ENCODE measurements around the gene CDH16.

CDH16 gene

GRCh38 chr16:66911112-66911511 is 7.6 kb downstream of the CDH16 start:
- TF ChIP-seq FOXP2 (optimal IDR thresholded peaks at IDR 0.05; ENCODE audit: borderline replicate concordance, extremely low read depth, extremely low read length, insufficient read depth) (no peak), REST (IDR thresholded peaks at IDR 0.05; ENCODE audit: insufficient read depth in 1 of 2, low read depth in 2 of 2, low read length in 2 of 2) (no peak), POLR2AphosphoS5 (IDR thresholded peaks at IDR 0.05; ENCODE audit: low read depth, low read length) (no peak), SIN3A (IDR thresholded peaks at IDR 0.05; ENCODE audit: borderline replicate concordance, insufficient read depth, low read length) (no peak), TAF1 (IDR thresholded peaks at IDR 0.05; ENCODE audit: borderline replicate concordance, insufficient read depth, low read length) (no peak)

- TF ChIP-seq TAF1 (IDR thresholded peaks at IDR 0.05; ENCODE audit: borderline replicate concordance, insufficient read depth, low read length) (no peak), POLR2AphosphoS5 (IDR thresholded peaks at IDR 0.05; ENCODE audit: low read depth, low read length) (no peak), SIN3A (IDR thresholded peaks at IDR 0.05; ENCODE audit: borderline replicate concordance, insufficient read depth, low read length) (no peak), FOXP2 (optimal IDR thresholded peaks at IDR 0.05; ENCODE audit: borderline replicate concordance, extremely low read depth, extremely low read length, insufficient read depth) (no peak), REST (IDR thresholded peaks at IDR 0.05; ENCODE audit: insufficient read depth in 1 of 2, low read depth in 2 of 2, low read length in 2 of 2) (no peak)
Measured at GRCh38 chr16:66910175-66910940, 8.3 kb downstream of the CDH16 start.

- TF ChIP-seq SIN3A (IDR thresholded peaks at IDR 0.05; ENCODE audit: borderline replicate concordance, insufficient read depth, low read length) (no peak), POLR2AphosphoS5 (IDR thresholded peaks at IDR 0.05; ENCODE audit: low read depth, low read length) (no peak), TAF1 (IDR thresholded peaks at IDR 0.05; ENCODE audit: borderline replicate concordance, insufficient read depth, low read length) (no peak), FOXP2 (optimal IDR thresholded peaks at IDR 0.05; ENCODE audit: borderline replicate concordance, extremely low read depth, extremely low read length, insufficient read depth) (no peak), REST (IDR thresholded peaks at IDR 0.05; ENCODE audit: insufficient read depth in 1 of 2, low read depth in 2 of 2, low read length in 2 of 2) (no peak)
Measured at GRCh38 chr16:66908762-66909559, 9.7 kb downstream of the CDH16 start.

DNA sequence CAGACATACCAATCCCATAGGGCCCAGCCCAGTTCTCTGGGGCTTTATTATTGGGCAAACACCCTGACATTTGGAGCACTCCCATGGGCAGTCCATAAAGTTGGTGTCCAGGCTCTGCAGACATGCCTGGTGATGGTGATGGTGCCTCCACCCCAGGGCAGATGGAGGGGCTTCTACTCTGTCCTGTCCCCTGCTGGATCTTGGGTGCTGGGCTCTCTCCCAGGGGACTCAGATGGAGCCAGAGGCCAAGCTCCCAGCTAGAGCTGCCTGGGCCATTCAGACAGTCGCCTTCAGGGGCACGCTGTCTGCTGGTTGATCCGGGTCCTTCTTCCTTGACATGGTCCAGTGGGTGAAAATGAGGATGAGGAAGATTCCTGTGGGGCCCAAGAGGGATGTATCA is 10.6 kb downstream of the CDH16 start:
- TF ChIP-seq SIN3A (IDR thresholded peaks at IDR 0.05; ENCODE audit: borderline replicate concordance, insufficient read depth, low read length) (no peak), POLR2AphosphoS5 (IDR thresholded peaks at IDR 0.05; ENCODE audit: low read depth, low read length) (no peak), REST (IDR thresholded peaks at IDR 0.05; ENCODE audit: insufficient read depth in 1 of 2, low read depth in 2 of 2, low read length in 2 of 2) (no peak), FOXP2 (optimal IDR thresholded peaks at IDR 0.05; ENCODE audit: borderline replicate concordance, extremely low read depth, extremely low read length, insufficient read depth) (no peak), TAF1 (IDR thresholded peaks at IDR 0.05; ENCODE audit: borderline replicate concordance, insufficient read depth, low read length) (no peak)
